SIG-M5 (cell line): ENCODE data around the gene DDX41.
"Not testable (repeated sequence)": the region's sequence is repeated elsewhere in the genome, so short reads cannot be mapped to it uniquely, and the experiment has no call there.

Experiments used
- DNase-seq: peaks from one replicate; lab custom pipeline; 2025; lab: John Stamatoyannopoulos, UW

DDX41 gene

GRCh38 chr5:177516601-177517568 lies at the start of gene DDX41:
Gene DDX41 (minus strand): TSS chr5:177516961. CDS start chr5:177516945, 16 bp downstream.
- peak; percentile 95 for DNase-seq

GRCh38 chr5:177565046-177565445 lies 48.3 kb upstream of the DDX41 start:
- DNase-seq, result no peak

GRCh38 chr5:177559446-177559941 lies 42.7 kb upstream of the DDX41 start:
- not testable (repeated sequence) for DNase-seq

- DNase-seq, result no peak
Measured at GRCh38 chr5:177557796-177558195, 41.0 kb upstream of the DDX41 start.

GRCh38 chr5:177557041-177557647 lies 40.4 kb upstream of the DDX41 start:
- DNase-seq, result no peak

- no peak for DNase-seq
Measured at GRCh38 chr5:177555665-177556064, 38.9 kb upstream of the DDX41 start.

- DNase-seq, result no peak
Measured at GRCh38 chr5:177555228-177555627, 38.5 kb upstream of the DDX41 start.

- no peak for DNase-seq
Measured at GRCh38 chr5:177554474-177555111, 37.8 kb upstream of the DDX41 start, which contains the start of gene FAM193B. Gene FAM193B (minus strand): TSS chr5:177554563. CDS start chr5:177554458, 105 bp downstream.

GRCh38 chr5:177553671-177554429 lies 37.1 kb upstream of the DDX41 start:
- no peak for DNase-seq

GRCh38 chr5:177552839-177553455 lies 36.2 kb upstream of the DDX41 start:
- no peak for DNase-seq

- DNase-seq, result no peak
Measured at GRCh38 chr5:177550122-177550521, 33.4 kb upstream of the DDX41 start.

GRCh38 chr5:177548495-177548894 lies 31.7 kb upstream of the DDX41 start:
- DNase-seq, result no peak

GRCh38 chr5:177547736-177548135 lies 31.0 kb upstream of the DDX41 start:
- DNase-seq, result no peak

- peak; percentile 27 for DNase-seq
Measured at GRCh38 chr5:177546258-177546741, 29.5 kb upstream of the DDX41 start.

GRCh38 chr5:177545487-177546257 lies 28.9 kb upstream of the DDX41 start:
- peak; percentile 26 for DNase-seq

- DNase-seq, result no peak
Measured at GRCh38 chr5:177542816-177543465, 26.2 kb upstream of the DDX41 start.

GRCh38 chr5:177540438-177540837 lies 23.7 kb upstream of the DDX41 start:
- no peak for DNase-seq

GRCh38 chr5:177539411-177539810 lies 22.6 kb upstream of the DDX41 start:
- no peak for DNase-seq

- DNase-seq, result no peak
Measured at GRCh38 chr5:177538876-177539275, 22.1 kb upstream of the DDX41 start.
